Stomach smooth muscle (tissue), 2 donors: Measurements from ENCODE around the gene HIRIP3.

Source experiments
- H3K27ac ChIP-seq: one replicate; pipeline ENCODE4 v1.7.0; 2013; ENCODE audit warnings: mild to moderate bottlenecking, low read length, inconsistent platforms
- H3K27me3 ChIP-seq, 2 donors: one replicate each; pipeline ENCODE4 v1.7.0; 2013; ENCODE audit warnings: low read length in 2 of 2; ENCODE audit not compliant: insufficient read depth in 2 of 2, control insufficient read depth in 1 of 2
- H3K36me3 ChIP-seq, 2 donors: one replicate each; pipeline ENCODE4 v1.7.0; 2013; ENCODE audit warnings: low read length in 2 of 2; ENCODE audit not compliant: control insufficient read depth in 2 of 2, insufficient read depth in 2 of 2
- H3K4me1 ChIP-seq: one replicate; pipeline ENCODE4 v1.7.0; 2013; ENCODE audit warnings: low read length; ENCODE audit not compliant: control insufficient read depth, insufficient read depth
- H3K4me3 ChIP-seq, 2 donors: one replicate each; pipeline ENCODE4 v1.7.0; 2013; ENCODE audit warnings: low read length in 2 of 2
- H3K9ac ChIP-seq, 2 donors: one replicate each; pipeline ENCODE4 v1.7.0; 2013; ENCODE audit warnings: low read length in 2 of 2, mild to moderate bottlenecking in 1 of 2
- H3K9me3 ChIP-seq, 2 donors: one replicate each; pipeline ENCODE4 v1.7.0; 2013; ENCODE audit warnings: low read length in 2 of 2; ENCODE audit not compliant: control insufficient read depth in 2 of 2
- donor health status: healthy.
- donor health status: Pancreatic carcinoma.

Gene HIRIP3

GRCh38 chr16:29996766-29997250 is 1.4 kb upstream of the HIRIP3 start:
- Histone ChIP-seq H3K27ac (no peak overlapping the region), H3K27me3 (no peaks in the 10 kb centered on the region), H3K9me3 (no peaks in the 10 kb centered on the region), H3K36me3 (peaks cover 13 to 23% of the 10 kb centered on the region in 2 donors), H3K4me3 (peak overlapping the region; percentile 89 to 96), H3K9ac (peak overlapping the region; percentile 96 to 98), H3K4me1 (peaks cover 22% of the 10 kb centered on the region)

GRCh38 chr16:29995911-29996765 is 721 bp upstream of the HIRIP3 start, which contains the start of gene INO80E:
Gene INO80E (plus strand): TSS chr16:29996241. CDS start chr16:29996311, 70 bp downstream.
- H3K9ac ChIP-seq: peak within 1 kb of the TSS; percentile 96 to 98
- no peaks in the 10 kb centered on the region for H3K9me3 ChIP-seq
- peak within 1 kb of the TSS; percentile 89 to 96 for H3K4me3 ChIP-seq
- H3K4me1 ChIP-seq: peaks cover 22% of the 10 kb centered on the region
- peaks cover 13 to 24% of the 10 kb centered on the region in 2 donors for H3K36me3 ChIP-seq
- H3K27me3 ChIP-seq: no peaks in the 10 kb centered on the region
- peak within 1 kb of the TSS; percentile 99 for H3K27ac ChIP-seq

- Histone ChIP-seq H3K27ac (peak overlapping the region; percentile 99), H3K4me3 (peak overlapping the region; percentile 89 to 96), H3K9ac (peak overlapping the region; percentile 96 to 98), H3K27me3 (no peaks in the 10 kb centered on the region), H3K4me1 (peaks cover 22% of the 10 kb centered on the region), H3K9me3 (no peaks in the 10 kb centered on the region), H3K36me3 (peaks cover 21 to 28% of the 10 kb centered on the region in 2 donors)
Observed at GRCh38 chr16:29994600-29995323, 655 bp downstream of the HIRIP3 start.

GRCh38 chr16:29993903-29994599 is 1.4 kb downstream of the HIRIP3 start:
- Histone ChIP-seq H3K27ac (peak overlapping the region; percentile 99), H3K27me3 (no peaks in the 10 kb centered on the region), H3K4me3 (peak overlapping the region in 1 of 2 donors; percentile 96), H3K4me1 (peaks cover 22% of the 10 kb centered on the region), H3K9ac (peak overlapping the region; percentile 96 to 98), H3K9me3 (no peaks in the 10 kb centered on the region), H3K36me3 (peaks cover 28 to 32% of the 10 kb centered on the region in 2 donors)

GRCh38 chr16:29993191-29993902 is 2.1 kb downstream of the HIRIP3 start:
- Histone ChIP-seq H3K36me3 (peaks cover 32 to 34% of the 10 kb centered on the region in 2 donors), H3K9me3 (no peaks in the 10 kb centered on the region), H3K9ac (no peak overlapping the region), H3K4me3 (no peak overlapping the region), H3K4me1 (peaks cover 22% of the 10 kb centered on the region), H3K27me3 (no peaks in the 10 kb centered on the region), H3K27ac (no peak overlapping the region)

GRCh38 chr16:29992344-29992967 is 3.0 kb downstream of the HIRIP3 start:
- Histone ChIP-seq H3K4me1 (peaks cover 22% of the 10 kb centered on the region), H3K27me3 (no peaks in the 10 kb centered on the region), H3K9me3 (no peaks in the 10 kb centered on the region), H3K27ac (peak overlapping the region; percentile 11), H3K4me3 (no peak overlapping the region), H3K9ac (no peak overlapping the region), H3K36me3 (peaks cover 34 to 37% of the 10 kb centered on the region in 2 donors)

- Histone ChIP-seq H3K27ac (peak overlapping the region; percentile 11), H3K36me3 (peaks cover 38 to 42% of the 10 kb centered on the region in 2 donors), H3K4me1 (peaks cover 17% of the 10 kb centered on the region)
Observed at GRCh38 chr16:29991571-29991904, 3.9 kb downstream of the HIRIP3 start.

GRCh38 chr16:29990883-29991570 is 4.4 kb downstream of the HIRIP3 start:
- Histone ChIP-seq H3K4me3 (no peak overlapping the region), H3K36me3 (peaks cover 43 to 47% of the 10 kb centered on the region in 2 donors), H3K27me3 (no peaks in the 10 kb centered on the region), H3K9me3 (no peaks in the 10 kb centered on the region), H3K9ac (no peak overlapping the region), H3K4me1 (peaks cover 13% of the 10 kb centered on the region), H3K27ac (no peak overlapping the region)

More at GRCh38 chr16:29991571-29991904, 3.9 kb downstream of the HIRIP3 start:
- no peaks in the 10 kb centered on the region for H3K9me3 ChIP-seq
- no peak overlapping the region for H3K9ac ChIP-seq
- H3K27me3 ChIP-seq: no peaks in the 10 kb centered on the region
- no peak overlapping the region for H3K4me3 ChIP-seq

GRCh38 chr16:29990034-29990433 is 5.4 kb downstream of the HIRIP3 start:
- H3K9ac ChIP-seq: no peak overlapping the region
- H3K4me3 ChIP-seq: no peak overlapping the region
- peaks cover 53 to 57% of the 10 kb centered on the region in 2 donors for H3K36me3 ChIP-seq
- H3K27ac ChIP-seq: no peak overlapping the region
- H3K27me3 ChIP-seq: no peaks in the 10 kb centered on the region
- H3K4me1 ChIP-seq: peaks cover 10% of the 10 kb centered on the region
- H3K9me3 ChIP-seq: no peaks in the 10 kb centered on the region
